H9 (cell line): ENCODE results near the gene TGM3. TPM values are rescaled to one million over a fixed set of nuclear protein-coding genes. Genes with fewer than 3 reads are reported as not detected.

Experiments used
- DNase-seq: peaks from one replicate; pipeline ENCODE4 v3.0.0-alpha.2; 2017
- H2AFZ ChIP-seq: one replicate; pipeline ENCODE4 v1.6.1; 2013; ENCODE audit warnings: mild to moderate bottlenecking, low read length, control low read depth, moderate library complexity
- H2AK5ac ChIP-seq: 2 replicates; pipeline ENCODE4 v1.6.1; 2013; ENCODE audit warnings: low read length, control low read depth, mixed read lengths; ENCODE audit not compliant: insufficient read length
- H2BK120ac ChIP-seq: one replicate; pipeline ENCODE4 v1.6.1; 2013; ENCODE audit warnings: low read depth, mild to moderate bottlenecking, low read length, control low read depth, inconsistent platforms; ENCODE audit not compliant: poor library complexity, severe bottlenecking
- H2BK12ac ChIP-seq: 2 replicates; pipeline ENCODE4 v1.6.1; 2013; ENCODE audit warnings: low read length, control low read depth, mixed read lengths, low read depth; ENCODE audit not compliant: insufficient read length
- H2BK15ac ChIP-seq: 2 replicates; pipeline ENCODE4 v1.6.1; 2013; ENCODE audit warnings: low read depth, low read length, control low read depth
- H2BK20ac ChIP-seq: one replicate; pipeline ENCODE4 v1.6.1; 2013; ENCODE audit warnings: low read depth, mild to moderate bottlenecking, low read length, control low read depth, inconsistent platforms; ENCODE audit not compliant: poor library complexity, severe bottlenecking
- H2BK5ac ChIP-seq: 2 replicates; pipeline ENCODE4 v1.6.1; 2013; ENCODE audit warnings: low read length, control low read depth, mixed read lengths; ENCODE audit not compliant: insufficient read length
- H3K14ac ChIP-seq: 2 replicates; pipeline ENCODE4 v1.6.1; 2013; ENCODE audit warnings: low read length, control low read depth; ENCODE audit not compliant: insufficient read depth
- H3K18ac ChIP-seq: 2 replicates; pipeline ENCODE4 v1.6.1; 2013; ENCODE audit warnings: low read depth, mild to moderate bottlenecking, mixed read lengths, low read length, control low read depth; ENCODE audit not compliant: insufficient read length
- H3K23ac ChIP-seq: 2 replicates; pipeline ENCODE4 v1.6.1; 2013; ENCODE audit warnings: low read length, control low read depth, mixed read lengths, low read depth; ENCODE audit not compliant: insufficient read length
- H3K23me2 ChIP-seq: 2 replicates; pipeline ENCODE4 v1.6.1; 2013; ENCODE audit warnings: low read depth, mild to moderate bottlenecking, mixed read lengths, low read length, control low read depth; ENCODE audit not compliant: insufficient read length, poor library complexity, severe bottlenecking
- H3K27ac ChIP-seq: 2 replicates; pipeline ENCODE4 v1.5.1; 2013; ENCODE audit warnings: low read length, control low read depth, mixed read lengths, low read depth; ENCODE audit not compliant: insufficient read length
- H3K27me3 ChIP-seq: 2 replicates; pipeline ENCODE4 v1.6.1; 2013; ENCODE audit warnings: low read length, control low read depth, inconsistent platforms; ENCODE audit not compliant: insufficient read depth
- H3K4ac ChIP-seq: 2 replicates; pipeline ENCODE4 v1.6.1; 2013; ENCODE audit warnings: low read depth, mild to moderate bottlenecking, control low read depth, inconsistent platforms, low read length, moderate library complexity
- H3K4me1 ChIP-seq: 2 replicates; pipeline ENCODE4 v1.6.1; 2013; ENCODE audit warnings: low read length, control low read depth, inconsistent platforms; ENCODE audit not compliant: insufficient read depth
- H3K4me2 ChIP-seq: 2 replicates; pipeline ENCODE4 v1.6.1; 2013; ENCODE audit warnings: low read length, control low read depth, mixed read lengths; ENCODE audit not compliant: insufficient read length, insufficient read depth
- H3K56ac ChIP-seq: 2 replicates; pipeline ENCODE4 v1.6.1; 2013; ENCODE audit warnings: low read depth, mild to moderate bottlenecking, mixed read lengths, low read length, control low read depth; ENCODE audit not compliant: insufficient read length
- H3K79me1 ChIP-seq: 2 replicates; pipeline ENCODE4 v1.6.1; 2013; ENCODE audit warnings: low read depth, mild to moderate bottlenecking, moderate library complexity, low read length, control low read depth, inconsistent platforms; ENCODE audit not compliant: insufficient read depth, poor library complexity, severe bottlenecking
- H3K79me2 ChIP-seq: 2 replicates; pipeline ENCODE4 v1.6.1; 2013; ENCODE audit warnings: low read length, control low read depth, inconsistent platforms; ENCODE audit not compliant: insufficient read depth
- H3K9ac ChIP-seq: 2 replicates; pipeline ENCODE4 v1.6.1; 2013; ENCODE audit warnings: low read length, control low read depth, mixed read lengths; ENCODE audit not compliant: insufficient read length; ENCODE audit errors: extremely low read depth
- H3K9me3 ChIP-seq: one replicate; pipeline ENCODE4 v1.6.1; 2013; ENCODE audit warnings: low read depth, low read length, inconsistent platforms; ENCODE audit not compliant: control insufficient read depth
- H3T11ph ChIP-seq: one replicate; pipeline ENCODE4 v1.6.1; 2013; ENCODE audit warnings: mild to moderate bottlenecking, low read length, control low read depth, inconsistent platforms
- H4K20me1 ChIP-seq: one replicate; pipeline ENCODE4 v1.6.1; 2013; ENCODE audit not compliant: control insufficient read depth, insufficient read length, insufficient read depth
- H4K5ac ChIP-seq: 2 replicates; pipeline ENCODE4 v1.6.1; 2013; ENCODE audit warnings: low read depth, mild to moderate bottlenecking, mixed read lengths, low read length, control low read depth; ENCODE audit not compliant: insufficient read length
- H4K8ac ChIP-seq: replicated peaks from 2 replicates; pipeline ENCODE4 v1.6.1; 2013; ENCODE audit warnings: low read length, control low read depth, mixed read lengths, low read depth; ENCODE audit not compliant: insufficient read length
- H4K91ac ChIP-seq: 2 replicates; pipeline ENCODE4 v1.6.1; 2013; ENCODE audit warnings: low read depth, mild to moderate bottlenecking, moderate library complexity, mixed read lengths, low read length, control low read depth; ENCODE audit not compliant: insufficient read length
- H3K27ac Mint-ChIP-seq, 3 experiments: 2 replicates in 2 of 3; 3 replicates in 1 of 3; pipeline ENCODE4 v1.8.0; 2020 to 2021; ENCODE audit warnings: mixed read lengths in 3 of 3, mild to moderate bottlenecking in 1 of 3, moderate library complexity in 1 of 3
- H3K27me3 Mint-ChIP-seq: 2 replicates; pipeline ENCODE4 v1.8.0; 2021; ENCODE audit warnings: low read depth, mild to moderate bottlenecking, moderate library complexity, mixed read lengths
- H3K36me3 Mint-ChIP-seq, 3 experiments: 2 replicates in 2 of 3; 3 replicates in 1 of 3; pipeline ENCODE4 v1.8.0; 2020 to 2021; ENCODE audit warnings: low read depth in 3 of 3, mixed read lengths in 3 of 3; ENCODE audit not compliant: insufficient read depth in 1 of 3
- H3K4me1 Mint-ChIP-seq, 2 experiments: 2 replicates each; pipeline ENCODE4 v1.8.0; 2020; ENCODE audit warnings: mixed read lengths in 2 of 2
- H3K4me3 Mint-ChIP-seq, 2 experiments: 2 replicates in 1 of 2; 3 replicates in 1 of 2; pipeline ENCODE4 v1.8.0; 2020 to 2021; ENCODE audit warnings: mild to moderate bottlenecking in 2 of 2, mixed read lengths in 2 of 2, moderate library complexity in 1 of 2
- H3K9me3 Mint-ChIP-seq, 2 experiments: 2 replicates in 1 of 2; 3 replicates in 1 of 2; pipeline ENCODE4 v1.8.0; 2020; ENCODE audit warnings: mild to moderate bottlenecking in 2 of 2, mixed read lengths in 2 of 2, moderate library complexity in 1 of 2
- WGBS: extraction: QIAGEN DNeasy Blood & Tissue Kit; methylation state at CpG from one replicate; pipeline ENCODE4 v1.1.7; 2013; ENCODE audit warnings: missing lambda C conversion rate, low lambda C conversion rate, mixed read lengths; ENCODE audit not compliant: insufficient read length; ENCODE audit errors: extremely low coverage; 5-methylcytosine and 5-hydroxymethylcytosine counted together
- total RNA-seq: library from RNA; stranded (reverse); gene quantifications from 2 replicates; pipeline ENCODE4 v1.2.1, GENCODE V29; 2021
- TF ChIP-seq, protein P1 (sequence below): fragments of 200-600 bp; sonication (generic); conservative IDR thresholded peaks from 3 replicates; pipeline ENCODE4 v1.8.0; 2021; ENCODE audit warnings: antibody characterized with exemption, mild to moderate bottlenecking

TGM3 gene
- total RNA-seq, 1 experiment from 2014 or later = not detected

DNA sequence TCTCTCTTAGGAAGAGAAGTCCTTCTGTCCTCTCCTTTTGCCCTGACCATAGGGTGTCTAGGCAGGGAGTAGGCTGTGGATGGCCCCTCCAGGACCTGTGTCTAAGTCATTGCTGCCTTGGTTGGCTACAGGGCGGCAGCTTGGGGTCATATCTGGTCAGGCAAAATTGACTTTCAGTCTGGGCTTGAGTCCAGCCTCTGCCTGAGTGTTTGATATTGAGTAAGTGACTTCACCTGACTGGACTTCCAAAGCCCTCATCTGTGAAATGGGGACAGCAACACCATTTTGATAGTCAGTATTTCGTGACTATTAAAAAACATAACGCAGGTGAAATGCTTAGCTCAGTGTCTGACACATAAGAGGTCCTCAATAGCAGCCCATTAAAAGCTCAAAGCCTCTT is 4.6 kb downstream of the TGM3 start:
- Histone ChIP-seq H3K4me1 (peaks cover 13% of the 10 kb centered on the region), H3K56ac (no peak overlapping the region), H3K79me1 (no peaks in the 10 kb centered on the region), H3K9me3 (no peaks in the 10 kb centered on the region), H2BK15ac (no peak overlapping the region), H3K4ac (no peak overlapping the region), H2AFZ (no peak overlapping the region), H2BK120ac (no peak overlapping the region), H3T11ph (no peak overlapping the region), H3K27ac (no peak overlapping the region), H4K91ac (no peak overlapping the region), H3K14ac (no peak overlapping the region), H4K5ac (no peak overlapping the region), H3K9ac (no peak overlapping the region), H2AK5ac (no peak overlapping the region), H4K8ac (no peak overlapping the region), H3K79me2 (no peaks in the 10 kb centered on the region), H3K23me2 (no peaks in the 10 kb centered on the region), H3K27me3 (no peaks in the 10 kb centered on the region), H2BK5ac (no peak overlapping the region), H4K20me1 (no peaks in the 10 kb centered on the region), H2BK20ac (no peak overlapping the region), H2BK12ac (no peak overlapping the region), H3K18ac (no peak overlapping the region), H3K4me2 (no peak overlapping the region), H3K23ac (no peak overlapping the region)
- TF ChIP-seq, protein P1, sequence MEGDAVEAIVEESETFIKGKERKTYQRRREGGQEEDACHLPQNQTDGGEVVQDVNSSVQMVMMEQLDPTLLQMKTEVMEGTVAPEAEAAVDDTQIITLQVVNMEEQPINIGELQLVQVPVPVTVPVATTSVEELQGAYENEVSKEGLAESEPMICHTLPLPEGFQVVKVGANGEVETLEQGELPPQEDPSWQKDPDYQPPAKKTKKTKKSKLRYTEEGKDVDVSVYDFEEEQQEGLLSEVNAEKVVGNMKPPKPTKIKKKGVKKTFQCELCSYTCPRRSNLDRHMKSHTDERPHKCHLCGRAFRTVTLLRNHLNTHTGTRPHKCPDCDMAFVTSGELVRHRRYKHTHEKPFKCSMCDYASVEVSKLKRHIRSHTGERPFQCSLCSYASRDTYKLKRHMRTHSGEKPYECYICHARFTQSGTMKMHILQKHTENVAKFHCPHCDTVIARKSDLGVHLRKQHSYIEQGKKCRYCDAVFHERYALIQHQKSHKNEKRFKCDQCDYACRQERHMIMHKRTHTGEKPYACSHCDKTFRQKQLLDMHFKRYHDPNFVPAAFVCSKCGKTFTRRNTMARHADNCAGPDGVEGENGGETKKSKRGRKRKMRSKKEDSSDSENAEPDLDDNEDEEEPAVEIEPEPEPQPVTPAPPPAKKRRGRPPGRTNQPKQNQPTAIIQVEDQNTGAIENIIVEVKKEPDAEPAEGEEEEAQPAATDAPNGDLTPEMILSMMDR = no peak
- DNase-seq = no peak
- peaks cover 6% of the 10 kb centered on the region for H3K27me3 Mint-ChIP-seq
- no peaks in the 10 kb centered on the region; a peak in 1 of 5 replicates for H3K9me3 Mint-ChIP-seq
- H3K4me3 Mint-ChIP-seq = no peak overlapping the region
- no peaks in the 10 kb centered on the region; a peak in 2 of 7 replicates for H3K36me3 Mint-ChIP-seq
- H3K4me1 Mint-ChIP-seq = peaks cover 29 to 33% of the 10 kb centered on the region in 2 experiments
- no peak overlapping the region for H3K27ac Mint-ChIP-seq
- whole genome bisulfite sequencing = no CpG with 5 or more reads among the region's 3 CpGs
